Gastroesophageal sphincter (tissue), 3 donors: Measurements from ENCODE around the gene FNDC3B.

Experiments
- CTCF ChIP-seq, 4 experiments: fragments of 200-600 bp in 2 of 4; fragments of 450-650 bp in 2 of 4; sonication (generic) in 1 of 4; IDR thresholded peaks; one replicate each; pipeline ENCODE4 v1.5.1; 2017 to 2019; ENCODE audit warnings: antibody characterized with exemption in 4 of 4, mild to moderate bottlenecking in 2 of 4, moderate library complexity in 2 of 4
- EP300 ChIP-seq: sonication (generic); formaldehyde crosslinking; IDR thresholded peaks from one replicate; pipeline ENCODE4 v1.6.1; 2017; ENCODE audit warnings: antibody characterized with exemption, mild to moderate bottlenecking

- TF ChIP-seq CTCF (IDR thresholded peaks at IDR 0.05) (no peak), EP300 (no peak)
Observed at GRCh38 chr3:172339892-172340291, 300.5 kb downstream of the FNDC3B start.
